HepG2 (cell line): ENCODE measurements around the gene CAMKK1. TPM values are rescaled to one million over a fixed set of nuclear protein-coding genes. Genes with fewer than 3 reads are reported as not detected.

Experiments
- ATAC-seq: fragments of 200-7000 bp; cut with Tn5 transposase; 3 replicates; pipeline ENCODE4 v1.9.1; 2020; ENCODE audit warnings: mild to moderate bottlenecking, moderate library complexity
- BruUV-seq: library from RNA; stranded (reverse); fragments of 400-500 nt; replicated peaks from 2 replicates; lab custom pipeline; 2021; lab: Mats Ljungman, UMichigan
- CTCF ChIA-PET: fragments of 300-600 bp; formaldehyde crosslinking; extraction: SDS; loops from one replicate; lab custom pipeline; 2021; ENCODE audit warnings: low total read pairs, inconsistent platforms, low intra/inter-chr PET ratio; lab: Yijun Ruan, JAX
- POLR2A ChIA-PET: fragments of 350-600 bp; sonication (Branson Sonifier 250); formaldehyde crosslinking; loops from one replicate; lab custom pipeline; 2020; ENCODE audit warnings: antibody characterized with exemption, inconsistent platforms; lab: Yijun Ruan, JAX
- DNase-seq: peaks from one replicate; pipeline ENCODE4 v3.0.0-alpha.2; 2015; ENCODE audit warnings: low spot score
- FAIRE-seq: peaks from 3 replicates; lab custom pipeline; 2011; peaks lifted over from hg19 to GRCh38; lab: Jason Lieb, UNC
- H2AFZ ChIP-seq: one replicate; pipeline ENCODE4 v1.6.1; 2011; ENCODE audit warnings: low read length, inconsistent platforms
- H3K27ac ChIP-seq: fragments of 300-600 bp; 3 replicates; pipeline ENCODE4 v1.8.0; 2011; ENCODE audit warnings: mixed run types, mild to moderate bottlenecking, mixed read lengths, low read length, inconsistent platforms; ENCODE audit not compliant: insufficient read depth; ENCODE audit errors: extremely low read length
- H3K27me3 ChIP-seq, 2 experiments: fragments of 200-600 bp in 1 of 2; 2 replicates in 1 of 2; 3 replicates in 1 of 2; pipeline versions ENCODE4 v1.6.0 to v1.8.0; 2011; ENCODE audit warnings: low read length in 2 of 2, mild to moderate bottlenecking in 2 of 2, moderate library complexity in 2 of 2, inconsistent platforms in 1 of 2; ENCODE audit not compliant: insufficient read depth in 2 of 2, control insufficient read depth in 1 of 2
- H3K36me3 ChIP-seq, 2 experiments: fragments of 200-600 bp in 1 of 2; replicated peaks in 1 of 2; 2 replicates in 1 of 2; 3 replicates in 1 of 2; pipeline versions ENCODE4 v1.5.1 to v1.8.0; 2011; ENCODE audit warnings: low read length in 2 of 2, inconsistent platforms in 1 of 2; ENCODE audit not compliant: insufficient read depth in 2 of 2, control insufficient read depth in 1 of 2
- H3K4me1 ChIP-seq: 2 replicates; pipeline ENCODE4 v1.5.1; 2012; ENCODE audit warnings: low read length, inconsistent platforms; ENCODE audit not compliant: insufficient read depth
- H3K4me2 ChIP-seq: 2 replicates; pipeline ENCODE4 v1.6.0; 2011; ENCODE audit warnings: low read depth, low read length, inconsistent platforms
- H3K4me3 ChIP-seq, 3 experiments: fragments of 200-600 bp in 1 of 3; sonication (generic), shearing (Covaris generic) in 1 of 3; replicated peaks in 1 of 3; 2 replicates each; pipeline ENCODE4 v1.5.1; 2011 to 2016; ENCODE audit warnings: low read length in 3 of 3, inconsistent platforms in 2 of 3, low read depth in 2 of 3, mild to moderate bottlenecking in 2 of 3, control low read depth in 1 of 3, mixed read lengths in 1 of 3; ENCODE audit not compliant: insufficient read depth in 1 of 3
- H3K79me2 ChIP-seq: one replicate; pipeline ENCODE4 v1.6.1; 2011; ENCODE audit warnings: low read length, inconsistent platforms; ENCODE audit not compliant: insufficient read depth
- H3K9ac ChIP-seq: 2 replicates; pipeline ENCODE4 v1.6.0; 2011; ENCODE audit warnings: mild to moderate bottlenecking, low read depth, low read length, inconsistent platforms; ENCODE audit not compliant: insufficient read depth
- H3K9me3 ChIP-seq: 2 replicates; pipeline ENCODE4 v1.5.1; 2012; ENCODE audit warnings: mild to moderate bottlenecking, low read length
- H4K20me1 ChIP-seq: 2 replicates; pipeline ENCODE4 v1.6.0; 2011; ENCODE audit warnings: inconsistent platforms, mild to moderate bottlenecking, low read length, moderate library complexity; ENCODE audit not compliant: insufficient read depth
- BHLHE40 ChIP-seq: IDR thresholded peaks from 2 replicates; pipeline ENCODE4 v1.6.1; 2011; ENCODE audit warnings: low read length, improper control_type of control experiment
- HNF4A ChIP-seq: sonication (generic); formaldehyde crosslinking; IDR thresholded peaks from 2 replicates; pipeline ENCODE4 v1.4.0; 2020; ENCODE audit warnings: missing genetic modification reagents
- MAX ChIP-seq: IDR thresholded peaks from 2 replicates; pipeline ENCODE4 v1.6.1; 2012; ENCODE audit warnings: inconsistent platforms
- MYNN ChIP-seq: sonication (generic); formaldehyde crosslinking; IDR thresholded peaks from 2 replicates; pipeline ENCODE4 v1.4.0; 2020; ENCODE audit warnings: mild to moderate bottlenecking, low read depth, missing genetic modification reagents
- NFYB ChIP-seq: sonication (generic); formaldehyde crosslinking; IDR thresholded peaks from 2 replicates; pipeline ENCODE4 v1.4.0; 2020; ENCODE audit warnings: missing genetic modification reagents
- NFYC ChIP-seq: IDR thresholded peaks from 2 replicates; pipeline ENCODE4 v1.6.1; 2016; ENCODE audit warnings: missing genetic modification reagents, missing compliant biosample characterization
- SNAI1 ChIP-seq: sonication (generic); formaldehyde crosslinking; IDR thresholded peaks from 2 replicates; pipeline ENCODE4 v1.5.0; 2020; ENCODE audit warnings: mild to moderate bottlenecking, missing genetic modification reagents, borderline replicate concordance
- SRY ChIP-seq: sonication (generic); formaldehyde crosslinking; IDR thresholded peaks from 2 replicates; pipeline ENCODE4 v1.8.0; 2022; ENCODE audit warnings: mild to moderate bottlenecking, missing genetic modification reagents
- WIZ ChIP-seq: sonication (generic); formaldehyde crosslinking; IDR thresholded peaks from 2 replicates; pipeline ENCODE4 v1.5.1; 2020; ENCODE audit warnings: mild to moderate bottlenecking, missing genetic modification reagents
- ZFP37 ChIP-seq: sonication (generic); formaldehyde crosslinking; IDR thresholded peaks from 2 replicates; pipeline ENCODE4 v1.4.0; 2020; ENCODE audit warnings: missing genetic modification reagents, borderline replicate concordance
- ZNF318 ChIP-seq: sonication (generic); formaldehyde crosslinking; IDR thresholded peaks from 2 replicates; pipeline ENCODE4 v1.4.0; 2020; ENCODE audit warnings: mild to moderate bottlenecking, missing genetic modification reagents
- WGBS: methylation state at CpG from one replicate; pipeline ENCODE4 v1.1.6; 2017; ENCODE audit warnings: low lambda C conversion rate; 5-methylcytosine and 5-hydroxymethylcytosine counted together
- in situ Hi-C: cut with HindIII; loops from 2 replicates; pipeline ENCODE4 v1.10.0; 2017; ENCODE audit warnings: low pct_unique_long_range_greater_than_20kb; ENCODE audit not compliant: extremely low pct_ligation_motif_present
- intact Hi-C: fragments of 100-400 bp; cut with micrococcal nuclease; formaldehyde crosslinking; loops from one replicate; pipeline ENCODE4 v1.10.0; 2022; ENCODE audit not compliant: unreplicated experiment
- polyA plus RNA-seq, 8 experiments: library from polyadenylated mRNA; depleted of rRNA in 3 of 8; stranded (reverse) in 7 of 8; unstranded in 1 of 8; fragments of >200 nt; fragmentation: Illumina TruSeq in 4 of 8; extraction: Trizol in 4 of 8; gene quantifications; 2 replicates each; pipeline versions ENCODE4 v1.2.1 to v1.2.3, GENCODE V29; 2011 to 2016; ENCODE audit warnings: low read depth in 4 of 8, missing spikeins in 1 of 8, mixed read lengths in 1 of 8; ENCODE audit not compliant: insufficient read depth in 1 of 8
- total RNA-seq, 5 experiments: library from RNA; depleted of rRNA; stranded (reverse); fragments of >200 nt; fragmentation: Illumina TruSeq; extraction: Trizol; gene quantifications; 2 replicates each; pipeline ENCODE4 v1.2.3, GENCODE V29; 2016; ENCODE audit warnings: low read depth in 1 of 5

The CAMKK1 gene
- total and polyA plus RNA-seq, 2 of the 13 experiments (the other 11 are each of a cell fraction or from before 2014, with no cell fraction given) = 1.5 to 1.6 TPM

GRCh38 chr17:3879591-3880417 lies 13.0 kb downstream of the CAMKK1 start:
- H3K27me3 ChIP-seq = no peaks in the 10 kb centered on the region
- in situ Hi-C loops (no loop called here), intact Hi-C loops (no loop called here)
- H3K4me3 ChIP-seq = no peak overlapping the region
- H3K9me3 ChIP-seq = no peaks in the 10 kb centered on the region
- ChIA-PET CTCF (no interaction called here), POLR2A (interaction anchor here (1.5 to 1.6 kb wide), 2 partner anchors 25 to 34 kb away, joined by 5 to 7 read pairs; partner anchors contain the start of gene NCBP3)
- H4K20me1 ChIP-seq = no peaks in the 10 kb centered on the region
- 84% methylated on average over 22 of the region's 25 CpGs for WGBS
- no peak overlapping the region for H3K4me2 ChIP-seq
- H3K79me2 ChIP-seq = no peaks in the 10 kb centered on the region
- H3K36me3 ChIP-seq = no peaks in the 10 kb centered on the region; a peak in 1 of 5 replicates
- H2AFZ ChIP-seq = no peak overlapping the region
- DNase-seq (no peak), FAIRE-seq (no peak), ATAC-seq (peak; percentile 69)
- H3K4me1 ChIP-seq = peaks cover 8% of the 10 kb centered on the region; the same call in 1 of the 2 replicates
- no TSS peak for BruUV-seq
- H3K27ac ChIP-seq = no peak overlapping the region
- H3K9ac ChIP-seq = no peak overlapping the region
- no peak for TF ChIP-seq WIZ (CRISPR knock-in tag)
- TF ChIP-seq MYNN = no peak
- peak; percentile 97 for TF ChIP-seq BHLHE40
- peak; percentile 64 for TF ChIP-seq NFYB (CRISPR knock-in tag)
- no peak for TF ChIP-seq SNAI1 (CRISPR knock-in tag)
- 0 out of 2 replicates have a peak, but pooled peaks have one; percentile 18 for TF ChIP-seq MAX
- TF ChIP-seq NFYC (CRISPR knock-in tag) = peak; percentile 27; the same call in 1 of the 2 replicates
- peak; percentile 47 for TF ChIP-seq HNF4A
- no peak for TF ChIP-seq ZNF318
- TF ChIP-seq ZFP37 = no peak
- no peak for TF ChIP-seq SRY (CRISPR knock-in tag)
